Measurements from ENCODE around the gene BMAL1. TPM values are rescaled to one million over a fixed set of nuclear protein-coding genes. Genes with fewer than 3 reads are reported as not detected.

BMAL1 gene
- total and polyA plus RNA-seq, 2 of the 4 experiments (the other 2 are of a cell fraction) = 8.8 to 9.9 TPM

DNA sequence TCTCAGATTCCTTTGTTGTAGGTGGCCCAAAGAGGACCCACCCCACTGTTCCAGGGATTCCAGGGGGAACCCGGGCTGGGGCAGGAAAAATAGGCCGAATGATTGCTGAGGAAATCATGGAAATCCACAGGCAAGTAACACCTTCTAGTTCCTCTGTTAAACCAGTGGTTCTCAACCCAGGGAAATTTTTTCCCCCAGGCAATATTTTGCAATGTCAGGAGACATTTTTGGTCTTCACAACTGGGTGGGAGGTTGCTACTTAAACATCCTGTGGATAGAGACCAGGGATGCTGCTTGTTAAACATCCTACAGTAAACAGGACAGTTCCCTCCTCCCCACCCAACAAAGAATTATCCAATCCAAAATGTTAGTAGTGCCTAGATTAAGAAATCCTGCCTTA is 100.7 kb downstream of the BMAL1 start:
- Histone ChIP-seq H2BK5ac (ENCODE audit: low read depth, low read length, poor library complexity, severe bottlenecking) (no peak overlapping the region), H2BK120ac (ENCODE audit: low read depth, low read length) (no peak overlapping the region), H2AK9ac (replicated peaks; ENCODE audit: low read depth, low read length, poor library complexity) (no peak overlapping the region), H2AK5ac (ENCODE audit: low read depth, low read length) (no peak overlapping the region), H3K23ac (ENCODE audit: low read depth, low read length) (no peak overlapping the region), H3K4me2 (ENCODE audit: low read depth, low read length) (no peak overlapping the region), H3K4ac (ENCODE audit: low read depth, low read length) (no peak overlapping the region), H3K4me1 (ENCODE audit: control insufficient read depth, insufficient read depth, low read length) (no peaks in the 10 kb centered on the region), H3K4me3 (ENCODE audit: insufficient read depth, low read depth, low read length) (no peak overlapping the region), H3K79me1 (ENCODE audit: low read depth in 1 of 2, low read length in 2 of 2) (no peaks in the 10 kb centered on the region), H3K9ac (ENCODE audit: low read depth, low read length) (no peak overlapping the region), H3K14ac (replicated peaks; ENCODE audit: low read depth, low read length) (no peak overlapping the region), H3K36me3 (ENCODE audit: control insufficient read depth, insufficient read depth, low read length) (peaks cover 34% of the 10 kb centered on the region), H4K91ac (ENCODE audit: insufficient read depth, low read depth, low read length) (no peak overlapping the region), H2BK15ac (ENCODE audit: low read depth, low read length) (no peak overlapping the region), H4K20me1 (ENCODE audit: insufficient read depth, low read length) (no peaks in the 10 kb centered on the region), H3K9me3 (ENCODE audit: control insufficient read depth, insufficient read depth, low read length) (no peaks in the 10 kb centered on the region), H3K18ac (ENCODE audit: low read depth, low read length) (no peak overlapping the region), H2BK20ac (ENCODE audit: low read depth, low read length) (no peak overlapping the region), H4K5ac (ENCODE audit: low read depth, low read length) (no peak overlapping the region), H3K56ac (ENCODE audit: extremely low read depth, insufficient read depth, low read length) (no peak overlapping the region), H3K27me3 (ENCODE audit: control insufficient read depth, insufficient read depth, low read length) (no peaks in the 10 kb centered on the region), H3K27ac (ENCODE audit: insufficient read depth, low read length) (no peak overlapping the region), H4K8ac (ENCODE audit: low read depth in 2 of 2, low read length in 2 of 2) (no peak overlapping the region), H3K9me1 (ENCODE audit: insufficient read depth, low read length) (peaks cover 14% of the 10 kb centered on the region; the same call in 1 of the 2 replicates), H2AFZ (replicated peaks; ENCODE audit: low read length, poor library complexity) (no peak overlapping the region)
- no CpG with 5 or more reads among the region's 2 CpGs for WGBS, 2 experiments (ENCODE audit: extremely low coverage in 2 of 2, insufficient read length in 1 of 2)
- dilution Hi-C loops (cut with HindIII; ENCODE audit: low sequenced_read_pairs, unreplicated experiment) (no loop called here), intact Hi-C loops (cut with micrococcal nuclease) (no loop called here), in situ Hi-C loops (cut with MboI; ENCODE audit: low sequenced_read_pairs) (no loop called here)
- DNase-seq (no peak), ATAC-seq (ENCODE audit: low read depth) (no peak)
- TF ChIP-seq MXI1 (IDR thresholded peaks at IDR 0.05; ENCODE audit: borderline replicate concordance, low read depth, low read length) = no peak
- TF ChIP-seq CHD1 (IDR thresholded peaks at IDR 0.05; ENCODE audit: low read depth, low read length) = no peak
- no peak for TF ChIP-seq SMC3 (IDR thresholded peaks at IDR 0.05; ENCODE audit: low read depth, low read length)
- TF ChIP-seq, protein P1, sequence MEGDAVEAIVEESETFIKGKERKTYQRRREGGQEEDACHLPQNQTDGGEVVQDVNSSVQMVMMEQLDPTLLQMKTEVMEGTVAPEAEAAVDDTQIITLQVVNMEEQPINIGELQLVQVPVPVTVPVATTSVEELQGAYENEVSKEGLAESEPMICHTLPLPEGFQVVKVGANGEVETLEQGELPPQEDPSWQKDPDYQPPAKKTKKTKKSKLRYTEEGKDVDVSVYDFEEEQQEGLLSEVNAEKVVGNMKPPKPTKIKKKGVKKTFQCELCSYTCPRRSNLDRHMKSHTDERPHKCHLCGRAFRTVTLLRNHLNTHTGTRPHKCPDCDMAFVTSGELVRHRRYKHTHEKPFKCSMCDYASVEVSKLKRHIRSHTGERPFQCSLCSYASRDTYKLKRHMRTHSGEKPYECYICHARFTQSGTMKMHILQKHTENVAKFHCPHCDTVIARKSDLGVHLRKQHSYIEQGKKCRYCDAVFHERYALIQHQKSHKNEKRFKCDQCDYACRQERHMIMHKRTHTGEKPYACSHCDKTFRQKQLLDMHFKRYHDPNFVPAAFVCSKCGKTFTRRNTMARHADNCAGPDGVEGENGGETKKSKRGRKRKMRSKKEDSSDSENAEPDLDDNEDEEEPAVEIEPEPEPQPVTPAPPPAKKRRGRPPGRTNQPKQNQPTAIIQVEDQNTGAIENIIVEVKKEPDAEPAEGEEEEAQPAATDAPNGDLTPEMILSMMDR (conservative IDR thresholded peaks at IDR 0.05; ENCODE audit: low read depth, low read length) = no peak
- TF ChIP-seq RCOR1 (IDR thresholded peaks at IDR 0.05; ENCODE audit: insufficient replicate concordance, low read length) = no peak
- TF ChIP-seq NFE2L2 (IDR thresholded peaks at IDR 0.05; ENCODE audit: low read depth, low read length) = no peak
- no peak for TF ChIP-seq RAD21 (IDR thresholded peaks at IDR 0.05; ENCODE audit: low read length)
- TF ChIP-seq FOS (IDR thresholded peaks at IDR 0.05; ENCODE audit: low read depth, low read length) = no peak
- TF ChIP-seq, protein P2, sequence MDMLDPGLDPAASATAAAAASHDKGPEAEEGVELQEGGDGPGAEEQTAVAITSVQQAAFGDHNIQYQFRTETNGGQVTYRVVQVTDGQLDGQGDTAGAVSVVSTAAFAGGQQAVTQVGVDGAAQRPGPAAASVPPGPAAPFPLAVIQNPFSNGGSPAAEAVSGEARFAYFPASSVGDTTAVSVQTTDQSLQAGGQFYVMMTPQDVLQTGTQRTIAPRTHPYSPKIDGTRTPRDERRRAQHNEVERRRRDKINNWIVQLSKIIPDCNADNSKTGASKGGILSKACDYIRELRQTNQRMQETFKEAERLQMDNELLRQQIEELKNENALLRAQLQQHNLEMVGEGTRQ (IDR thresholded peaks at IDR 0.05; ENCODE audit: low read depth, low read length) = no peak
- TF ChIP-seq POLR2A (IDR thresholded peaks at IDR 0.05; ENCODE audit: low read depth, low read length) = no peak
- TF ChIP-seq BHLHE40 (IDR thresholded peaks at IDR 0.05; ENCODE audit: low read depth, low read length) = no peak
- no TSS peak for BruUV-seq (replicated peaks)
- ChIA-PET CTCF (interaction anchor here (1.1 kb wide), 1 partner anchor 168 kb away, joined by 4 read pairs; no protein-coding TSS in a partner anchor), POLR2A (ENCODE audit: unreplicated experiment) (no interaction called here)

All from IMR-90 (cell line).